H1 (cell line): ENCODE results near the gene GNAL. TPM values are rescaled to one million over a fixed set of nuclear protein-coding genes. Genes with fewer than 3 reads are reported as not detected.

Experiments used
- CTCF ChIA-PET: fragments of 300-600 bp; sonication (Branson Sonifier 250); formaldehyde crosslinking; loops from one replicate; lab custom pipeline; 2021; ENCODE audit not compliant: partially characterized antibody; lab: Charles Lee
- POLR2A ChIA-PET: fragments of 300-600 bp; sonication (Branson Sonifier 250); formaldehyde crosslinking; loops from one replicate; lab custom pipeline; 2021; ENCODE audit warnings: inconsistent platforms; ENCODE audit not compliant: partially characterized antibody; lab: Charles Lee
- DNase-seq, 2 experiments: peaks; one replicate each; pipeline versions ENCODE4 v3.0.0 to v3.0.0-alpha.2; 2010 to 2022; ENCODE audit warnings: low spot score in 2 of 2, low read depth in 1 of 2, mixed read lengths in 1 of 2
- FAIRE-seq: peaks from 2 replicates; lab custom pipeline; 2011; peaks lifted over from hg19 to GRCh38; lab: Jason Lieb, UNC
- H2AFZ ChIP-seq: 2 replicates; pipeline ENCODE4 v1.8.1; 2012; ENCODE audit warnings: low read length, inconsistent platforms
- H2AK5ac ChIP-seq: 2 replicates; pipeline ENCODE4 v1.6.1; 2013; ENCODE audit warnings: low read depth, low read length
- H2BK120ac ChIP-seq: replicated peaks from 2 replicates; pipeline ENCODE3; 2013; ENCODE audit warnings: low read depth, low read length, inconsistent platforms
- H2BK12ac ChIP-seq: 2 replicates; pipeline ENCODE4 v1.6.1; 2013; ENCODE audit warnings: low read depth, low read length
- H2BK15ac ChIP-seq: 2 replicates; pipeline ENCODE4 v1.6.1; 2013; ENCODE audit warnings: low read length
- H2BK20ac ChIP-seq: 2 replicates; pipeline ENCODE4 v1.6.1; 2013; ENCODE audit warnings: low read length
- H2BK5ac ChIP-seq: 2 replicates; pipeline ENCODE4 v1.6.1; 2013; ENCODE audit warnings: low read depth, low read length
- H3K14ac ChIP-seq: 2 replicates; pipeline ENCODE4 v1.6.1; 2013; ENCODE audit warnings: inconsistent platforms; ENCODE audit not compliant: insufficient read length
- H3K18ac ChIP-seq: 2 replicates; pipeline ENCODE4 v1.6.1; 2013; ENCODE audit warnings: low read length; ENCODE audit errors: extremely low read depth
- H3K23ac ChIP-seq: 2 replicates; pipeline ENCODE4 v1.6.1; 2013; ENCODE audit warnings: inconsistent platforms; ENCODE audit not compliant: insufficient read length
- H3K23me2 ChIP-seq: 2 replicates; pipeline ENCODE4 v1.6.1; 2013; ENCODE audit warnings: low read depth, low read length
- H3K27ac ChIP-seq: 2 replicates; pipeline ENCODE4 v1.6.1; 2011; ENCODE audit warnings: low read depth, low read length, inconsistent platforms
- H3K27me3 ChIP-seq, 4 experiments: replicated peaks in 1 of 4; 1 replicate in 1 of 4; 2 replicates in 3 of 4; pipeline versions ENCODE4 v1.6.1 to v1.8.1; 2011 to 2013; ENCODE audit warnings: low read length in 3 of 4, mild to moderate bottlenecking in 3 of 4, inconsistent platforms in 2 of 4, mixed read lengths in 2 of 4, moderate library complexity in 1 of 4; ENCODE audit not compliant: control insufficient read depth in 3 of 4, insufficient read depth in 3 of 4; ENCODE audit errors: extremely low read depth in 1 of 4
- H3K36me3 ChIP-seq, 4 experiments: 2 replicates each; pipeline versions ENCODE4 v1.6.1 to v1.8.1; 2011 to 2013; ENCODE audit warnings: mild to moderate bottlenecking in 4 of 4, low read length in 3 of 4, moderate library complexity in 2 of 4, control low read depth in 1 of 4, inconsistent platforms in 1 of 4; ENCODE audit not compliant: insufficient read depth in 4 of 4, control insufficient read depth in 2 of 4
- H3K4ac ChIP-seq: replicated peaks from 2 replicates; pipeline ENCODE3; 2013; ENCODE audit warnings: low read length, low read depth, mixed read lengths, inconsistent platforms; ENCODE audit not compliant: insufficient read length
- H3K4me1 ChIP-seq, 4 experiments: replicated peaks in 1 of 4; 1 replicate in 1 of 4; 2 replicates in 3 of 4; pipeline versions ENCODE4 v1.6.1 to v1.8.1; 2011 to 2013; ENCODE audit warnings: low read length in 3 of 4, inconsistent platforms in 2 of 4, mixed read lengths in 1 of 4; ENCODE audit not compliant: insufficient read depth in 4 of 4, control insufficient read depth in 3 of 4
- H3K4me2 ChIP-seq, 2 experiments: 2 replicates each; pipeline versions ENCODE4 v1.6.1 to v1.8.1; 2011 to 2013; ENCODE audit warnings: low read depth in 2 of 2, low read length in 2 of 2, control low read depth in 1 of 2, inconsistent platforms in 1 of 2, mild to moderate bottlenecking in 1 of 2; ENCODE audit not compliant: insufficient read depth in 1 of 2
- H3K4me3 ChIP-seq, 4 experiments: fragments of 200-600, 300-600 bp in 1 of 4; sonication (generic), shearing (Covaris generic), sonication (Bioruptor Twin) in 1 of 4; 2 replicates each; pipeline versions ENCODE4 v1.5.1 to v1.8.1; 2011 to 2016; ENCODE audit warnings: low read length in 4 of 4, low read depth in 3 of 4, control low read depth in 2 of 4, inconsistent platforms in 2 of 4, mild to moderate bottlenecking in 2 of 4, mixed read lengths in 1 of 4, moderate library complexity in 1 of 4; ENCODE audit not compliant: insufficient read depth in 2 of 4; ENCODE audit errors: extremely low read depth in 1 of 4
- H3K56ac ChIP-seq: replicated peaks from 2 replicates; pipeline ENCODE3; 2013; ENCODE audit warnings: low read depth, mild to moderate bottlenecking, mixed read lengths, low read length, inconsistent platforms; ENCODE audit not compliant: insufficient read length
- H3K79me1 ChIP-seq: 2 replicates; pipeline ENCODE4 v1.6.1; 2013; ENCODE audit warnings: low read depth, low read length, control low read depth
- H3K79me2 ChIP-seq, 2 experiments: 2 replicates each; pipeline versions ENCODE4 v1.6.1 to v1.8.1; 2012 to 2013; ENCODE audit warnings: low read length in 2 of 2, mild to moderate bottlenecking in 2 of 2, inconsistent platforms in 1 of 2; ENCODE audit not compliant: insufficient read depth in 2 of 2, control insufficient read depth in 1 of 2
- H3K9ac ChIP-seq, 4 experiments: replicated peaks in 1 of 4; 1 replicate in 1 of 4; 2 replicates in 3 of 4; pipeline versions ENCODE4 v1.6.1 to v1.8.1; 2011 to 2013; ENCODE audit warnings: low read depth in 3 of 4, low read length in 3 of 4, control low read depth in 2 of 4, mild to moderate bottlenecking in 2 of 4, moderate library complexity in 2 of 4, inconsistent platforms in 1 of 4; ENCODE audit errors: extremely low read depth in 1 of 4
- H3K9me3 ChIP-seq, 2 experiments: 2 replicates each; pipeline versions ENCODE4 v1.6.1 to v1.8.1; 2012 to 2013; ENCODE audit warnings: mild to moderate bottlenecking in 2 of 2, moderate library complexity in 2 of 2, control low read depth in 1 of 2, inconsistent platforms in 1 of 2, low read depth in 1 of 2, low read length in 1 of 2, mixed read lengths in 1 of 2; ENCODE audit not compliant: insufficient read depth in 2 of 2
- H4K20me1 ChIP-seq, 2 experiments: replicated peaks in 1 of 2; 2 replicates each; pipeline versions ENCODE3 to v1.8.1; 2011 to 2013; ENCODE audit warnings: inconsistent platforms in 2 of 2, low read length in 2 of 2, mild to moderate bottlenecking in 1 of 2; ENCODE audit not compliant: insufficient read depth in 2 of 2, control insufficient read depth in 1 of 2
- H4K5ac ChIP-seq: 2 replicates; pipeline ENCODE4 v1.6.1; 2013; ENCODE audit warnings: low read length, low read depth, mixed read lengths, inconsistent platforms; ENCODE audit not compliant: insufficient read length
- H4K8ac ChIP-seq: 2 replicates; pipeline ENCODE4 v1.8.0; 2013; ENCODE audit warnings: mild to moderate bottlenecking, moderate library complexity, low read length, inconsistent platforms; ENCODE audit not compliant: insufficient read depth; ENCODE audit errors: extremely low read depth
- H4K91ac ChIP-seq: replicated peaks from 2 replicates; pipeline ENCODE3; 2013; ENCODE audit warnings: low read length, mixed read lengths, inconsistent platforms; ENCODE audit not compliant: insufficient read length
- ATF2 ChIP-seq: IDR thresholded peaks from 2 replicates; pipeline ENCODE4 v1.6.1; 2012; ENCODE audit warnings: low read length, inconsistent platforms
- CTBP2 ChIP-seq: IDR thresholded peaks from 2 replicates; pipeline ENCODE4 v1.7.0; 2011; ENCODE audit warnings: borderline replicate concordance, mild to moderate bottlenecking, moderate library complexity, mixed read lengths, low read length; ENCODE audit not compliant: insufficient read depth, insufficient read length
- KDM5A ChIP-seq: fragments of 200-600 bp; IDR thresholded peaks from 2 replicates; pipeline ENCODE4 v1.7.1; 2012; ENCODE audit warnings: mild to moderate bottlenecking, low read length, inconsistent platforms, mixed read lengths
- TBP ChIP-seq: IDR thresholded peaks from 2 replicates; pipeline ENCODE4 v1.6.1; 2011; ENCODE audit warnings: low read depth, low read length, improper control_type of control experiment
- USF2 ChIP-seq: IDR thresholded peaks from 2 replicates; pipeline ENCODE4 v1.6.1; 2011; ENCODE audit warnings: low read length, improper control_type of control experiment
- ZNF274 ChIP-seq: IDR thresholded peaks from 2 replicates; pipeline ENCODE4 v1.7.0; 2012; ENCODE audit warnings: low read length, borderline replicate concordance; ENCODE audit errors: extremely low read depth
- WGBS, 2 experiments: shearing (Covaris generic) in 1 of 2; methylation state at CpG; one replicate each; pipeline versions ENCODE4 v1.1.6 to v1.1.7; 2013 to 2015; ENCODE audit warnings: low lambda C conversion rate in 2 of 2, mixed read lengths in 2 of 2, inconsistent platforms in 1 of 2, low coverage in 1 of 2, missing lambda C conversion rate in 1 of 2; ENCODE audit not compliant: insufficient replicate concordance in 2 of 2, insufficient coverage in 1 of 2, insufficient read length in 1 of 2; ENCODE audit errors: extremely low coverage in 1 of 2, missing lambda C conversion rate in 1 of 2; 5-methylcytosine and 5-hydroxymethylcytosine counted together
- polyA plus RNA-seq, 7 experiments: library from polyadenylated mRNA; depleted of rRNA in 3 of 7; stranded (reverse) in 5 of 7; unstranded in 2 of 7; fragments of >200 nt in 5 of 7; fragments of 200-250 nt in 2 of 7; gene quantifications; 1 replicate in 5 of 7; 2 replicates in 1 of 7; 4 replicates in 1 of 7; pipeline versions ENCODE4 v1.2.1 to v1.2.3, GENCODE V29; 2011 to 2013; ENCODE audit warnings: missing spikeins in 2 of 7, mixed read lengths in 2 of 7
- total RNA-seq: library from RNA; stranded (reverse); fragmentation: NEBNext Ultra II Directional; extraction: Animal tissue kit (Norgen Biotek cat#: 25700); gene quantifications from 2 replicates; pipeline ENCODE4 v1.2.1, GENCODE V29; 2021

The GNAL gene
- total and polyA plus RNA-seq, 2 of the 8 experiments (the other 6 are each of a cell fraction or from before 2014, with no cell fraction given) = 13.2 to 18.3 TPM

GRCh38 chr18:11767329-11767728 is 78.3 kb downstream of the GNAL start:
- H2BK5ac ChIP-seq = peak overlapping the region; percentile 35; the same call in 1 of the 2 replicates
- peak overlapping the region; percentile 93; the same call in 1 of the 2 replicates for H2BK12ac ChIP-seq
- POLR2A ChIA-PET = no interaction called here
- H2BK15ac ChIP-seq = peak overlapping the region; percentile 96; the same call in 1 of the 2 replicates
- CTCF ChIA-PET = no interaction called here
- H3K4me1 ChIP-seq = peaks cover 0 to 14% (median 7%) of the 10 kb centered on the region in 4 experiments; a peak in 5 of 7 replicates
- no peak overlapping the region for H3K23ac ChIP-seq
- no peaks in the 10 kb centered on the region for H4K20me1 ChIP-seq
- H3K14ac ChIP-seq = no peak overlapping the region
- no peak overlapping the region; the same call in 1 of the 2 replicates for H3K18ac ChIP-seq
- H3K4me3 ChIP-seq = no peak overlapping the region
- H3K9me3 ChIP-seq = no peaks in the 10 kb centered on the region
- H4K8ac ChIP-seq = no peak overlapping the region; the same call in 1 of the 2 replicates
- no peak overlapping the region for H3K27ac ChIP-seq
- no peak overlapping the region for H3K9ac ChIP-seq
- H3K79me1 ChIP-seq = no peaks in the 10 kb centered on the region
- no peak overlapping the region for H2AFZ ChIP-seq
- no peaks in the 10 kb centered on the region for H3K23me2 ChIP-seq
- H2BK120ac ChIP-seq = peak overlapping the region; percentile 71
- TF ChIP-seq ATF2 = no peak
- no peak for TF ChIP-seq KDM5A
- no peak for TF ChIP-seq USF2
- TF ChIP-seq CTBP2 = no peak
- no peak for TF ChIP-seq ZNF274
- no peak for TF ChIP-seq TBP
- H3K56ac ChIP-seq = no peak overlapping the region
- H2AK5ac ChIP-seq = peak overlapping the region; percentile 88; the same call in 1 of the 2 replicates
- peak overlapping the region; percentile 14 for H3K4ac ChIP-seq
- H4K5ac ChIP-seq = no peak overlapping the region
- no peak for DNase-seq
- 82% methylated on average over 6 of the region's 6 CpGs; no CpG with 5 or more reads in 1 of the 2 experiments for WGBS, 2 experiments
- no peaks in the 10 kb centered on the region for H3K79me2 ChIP-seq
- H3K36me3 ChIP-seq = no peaks in the 10 kb centered on the region; a peak in 1 of 8 replicates
- H3K4me2 ChIP-seq = no peak overlapping the region
- H3K27me3 ChIP-seq = no peaks in the 10 kb centered on the region; a peak in 1 of 7 replicates
- H2BK20ac ChIP-seq = peak overlapping the region; percentile 16
- FAIRE-seq = no peak
- H4K91ac ChIP-seq = no peak overlapping the region
